Frontal cortex (tissue), 4 donors: ENCODE results near the gene ATG12. TPM values are rescaled to one million over a fixed set of nuclear protein-coding genes. Genes with fewer than 3 reads are reported as not detected.
"Not testable (repeated sequence)": the region's sequence is repeated elsewhere in the genome, so short reads cannot be mapped to it uniquely, and the experiment has no call there.

ENCODE experiments used
- DNase-seq, 2 donors: peaks; one replicate each; pipeline ENCODE4 v3.0.0; 2012; ENCODE audit warnings: low spot score in 2 of 2
- FAIRE-seq: peaks from 2 replicates; lab custom pipeline; 2012; peaks lifted over from hg19 to GRCh38; lab: Jason Lieb, UNC
- total RNA-seq: library from RNA; depleted of rRNA; stranded (reverse); fragments of >200 nt; gene quantifications from one replicate; pipeline ENCODE4 v1.2.3, GENCODE V29; 2014
- donor health status: control.
- donor health status: control.
- donor health status: control.

Gene ATG12
- total RNA-seq, 1 donor from 2014 or later = 69.3 TPM

DNA sequence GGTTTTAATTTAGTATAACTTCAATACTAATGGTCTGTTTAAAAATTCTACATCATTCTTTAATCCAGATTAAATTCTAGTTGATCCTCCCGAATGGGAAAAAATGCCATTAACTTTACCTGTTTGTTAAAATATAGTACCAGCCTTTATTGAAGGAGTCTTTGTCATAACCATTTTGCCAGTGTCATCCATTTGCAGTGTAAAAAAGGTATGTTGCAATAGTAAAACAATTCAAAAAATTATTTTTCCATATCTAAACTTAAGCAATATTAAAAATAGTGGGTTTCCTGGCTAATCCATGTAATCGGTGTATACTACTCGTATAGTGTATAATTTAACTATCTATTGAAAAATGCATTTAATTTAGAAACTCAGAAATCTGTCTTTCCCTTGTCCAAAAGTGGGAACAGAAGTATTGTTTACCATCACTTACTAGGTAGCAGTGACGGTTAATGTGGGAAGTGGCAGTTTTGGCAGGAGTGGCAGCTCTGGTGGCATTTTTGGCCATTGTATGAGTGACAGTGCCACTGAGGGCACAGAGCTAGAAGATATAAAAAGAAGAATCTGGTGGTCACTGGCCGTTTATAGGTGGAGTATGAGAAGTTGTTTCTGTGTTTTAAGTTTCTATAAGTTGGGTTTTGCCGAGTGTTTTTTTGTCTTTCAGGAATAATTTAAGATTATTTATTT, 2.2 kb upstream of the ATG12 start:
- FAIRE-seq = no peak
- DNase-seq = no peak

DNA sequence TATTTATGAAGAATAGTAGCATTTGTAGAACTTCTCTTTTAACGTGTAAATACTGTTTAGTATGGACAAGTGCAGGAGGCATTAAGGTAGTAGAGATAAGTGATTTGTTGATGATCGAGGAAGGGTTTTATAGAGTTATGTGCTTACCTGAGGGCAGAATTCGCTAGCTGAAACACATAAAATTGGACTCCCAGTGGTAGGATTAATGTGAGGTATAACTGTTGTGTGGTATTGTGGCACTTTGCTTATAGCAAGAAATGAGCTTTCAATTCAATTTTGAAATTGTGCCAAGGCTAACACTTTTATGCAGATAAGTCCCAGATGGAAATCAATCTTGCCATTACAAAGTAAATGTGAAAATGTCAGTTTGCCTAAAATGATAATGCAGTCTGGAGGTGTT, 1.6 kb upstream of the ATG12 start:
- DNase-seq (no peak), FAIRE-seq (no peak)

DNA sequence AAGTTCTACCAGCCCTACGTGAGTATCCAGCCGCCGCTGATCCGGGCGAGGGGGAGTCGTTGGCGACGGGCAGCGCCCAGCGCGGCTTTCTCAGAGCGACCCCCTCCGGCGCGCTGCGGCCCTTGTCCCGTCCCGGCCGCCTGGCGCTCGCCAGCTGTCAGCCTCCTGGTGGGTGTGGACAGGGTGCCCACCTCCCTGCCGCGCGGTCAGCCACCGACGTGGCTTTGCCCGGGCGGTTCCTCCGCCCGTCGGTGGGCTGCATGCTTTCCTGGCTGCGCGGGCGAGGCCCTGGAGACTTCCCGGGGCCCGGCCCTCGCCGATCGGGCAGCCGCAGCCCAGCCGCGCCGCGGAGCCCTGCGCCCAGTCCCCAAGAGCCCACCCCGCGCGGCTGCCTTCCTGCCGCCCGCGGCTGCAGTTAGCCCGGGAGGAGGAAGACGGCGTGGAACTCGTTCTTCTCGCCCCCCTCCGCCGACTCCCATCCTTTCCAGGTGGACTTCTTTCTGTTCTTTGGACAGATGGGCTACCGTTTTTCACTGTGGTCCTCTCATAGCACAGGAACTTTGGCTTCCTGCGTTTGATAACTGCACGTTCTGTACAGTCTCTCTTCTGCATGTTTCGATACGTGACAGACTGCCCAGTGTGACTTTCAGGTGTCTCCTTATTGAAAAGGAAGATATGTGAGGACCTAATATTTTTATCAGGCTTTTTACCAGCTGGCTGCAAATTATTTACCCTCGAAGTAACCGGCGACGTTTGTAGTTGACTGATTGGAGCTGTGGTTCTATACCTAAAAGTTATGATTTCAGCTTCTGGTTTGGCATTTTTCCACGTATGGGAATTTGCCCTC, 947 bp upstream of the ATG12 start:
- FAIRE-seq (no peak), DNase-seq (peak in 1 of 2 donors; percentile 48)

DNA sequence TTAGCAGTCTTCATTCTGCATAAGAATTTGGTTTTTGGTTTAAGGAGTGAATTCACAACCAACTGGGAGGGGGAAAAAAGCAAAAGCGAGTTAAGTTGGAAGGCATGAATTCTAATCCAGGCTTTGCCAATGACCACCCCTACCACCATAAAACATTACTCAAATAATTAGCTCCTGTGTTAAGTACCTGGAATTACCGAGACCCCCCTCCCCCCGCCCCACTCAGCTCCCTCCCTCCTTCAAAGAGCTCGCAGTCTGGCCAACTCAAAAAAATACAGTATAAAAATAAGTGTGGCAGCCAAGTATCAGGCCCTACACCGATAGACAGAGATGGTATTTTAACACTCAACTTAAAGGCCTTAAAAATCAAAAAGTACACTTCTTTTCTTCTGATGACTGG, 492 bp downstream of the ATG12 start:
- FAIRE-seq = no peak

DNA sequence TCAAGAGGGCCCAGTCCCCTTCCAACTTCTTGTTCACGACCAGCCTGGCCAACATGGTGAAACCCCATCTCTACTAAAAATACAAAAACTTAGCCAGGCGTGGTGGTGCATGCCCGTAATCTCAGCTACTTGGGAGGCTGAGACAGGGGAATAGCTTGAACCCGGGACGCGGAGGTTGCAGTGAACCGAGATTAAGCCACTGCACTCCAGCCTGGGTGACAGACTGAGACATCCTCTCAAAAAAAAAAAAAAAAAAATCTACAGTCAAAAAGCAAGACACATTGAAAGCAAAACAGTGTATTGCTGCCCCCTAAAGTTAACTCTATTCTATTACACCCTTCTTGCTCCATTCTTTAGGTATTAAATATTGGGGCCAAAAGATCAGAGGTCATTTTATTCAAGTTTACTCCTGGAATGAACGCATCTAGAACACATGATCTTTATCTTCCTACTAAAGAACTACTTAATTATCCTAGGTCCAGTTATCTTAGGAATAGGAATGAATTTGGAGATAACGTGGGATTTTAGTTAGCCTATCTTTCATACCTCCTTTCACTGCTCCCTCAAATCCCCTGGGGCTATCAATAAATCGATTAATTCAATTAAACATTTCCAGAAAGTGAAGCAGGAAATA, 2.4 kb downstream of the ATG12 start:
- DNase-seq = peak in 1 of 2 donors; percentile 19
- FAIRE-seq = no peak

More for the DNA sequence above, 492 bp downstream of the ATG12 start:
- DNase-seq = no peak

DNA sequence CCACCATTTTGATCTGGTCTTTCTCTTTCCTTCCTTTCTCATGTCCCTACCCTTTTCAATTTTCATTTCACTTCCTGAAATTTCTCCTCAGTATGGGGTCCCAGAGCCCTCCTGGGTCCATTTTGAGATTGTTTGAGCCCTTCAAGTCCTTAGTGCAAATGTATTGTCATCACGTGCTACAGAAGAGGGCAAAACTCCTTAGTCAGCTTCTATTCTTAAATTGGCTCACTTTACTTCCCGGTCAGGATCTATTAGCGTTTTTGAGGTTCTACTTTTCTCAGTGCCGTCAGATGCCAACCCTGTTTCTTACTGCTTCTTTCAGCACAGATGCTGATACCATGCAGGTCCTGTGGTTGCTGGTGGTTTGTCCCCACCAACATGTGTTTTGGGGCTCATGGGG, 5.9 kb downstream of the ATG12 start:
- no peak for DNase-seq
- FAIRE-seq = no peak

DNA sequence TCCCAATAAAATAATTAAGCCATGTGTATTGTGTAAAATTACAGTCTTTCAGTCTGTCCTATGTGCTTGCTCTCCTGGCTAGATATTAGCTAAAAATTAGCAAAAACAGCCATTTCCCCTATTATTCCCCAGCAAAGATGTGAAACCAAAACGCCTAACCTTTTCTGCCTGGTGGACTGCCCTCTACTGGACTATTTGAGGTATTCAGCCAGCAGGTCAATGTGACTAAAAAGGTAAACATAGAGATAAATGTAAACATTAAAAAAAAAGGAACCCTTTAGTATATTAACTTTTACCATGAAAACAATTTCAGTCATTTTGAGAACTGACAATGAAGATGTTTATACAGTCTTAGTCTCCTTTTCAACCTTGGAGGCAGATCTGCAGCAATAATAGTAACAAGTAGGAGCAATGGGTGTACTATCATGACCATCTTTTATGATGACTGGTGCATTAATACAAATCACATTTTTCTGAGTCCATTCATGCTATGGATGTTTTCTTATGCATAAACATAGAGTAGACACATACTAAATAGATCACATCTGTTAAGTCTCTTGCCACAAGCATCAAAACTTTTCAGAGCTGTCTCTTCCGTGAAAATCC, 10.1 kb downstream of the ATG12 start:
- FAIRE-seq (peak; percentile 77), DNase-seq (peak in 1 of 2 donors; percentile 25)

DNA sequence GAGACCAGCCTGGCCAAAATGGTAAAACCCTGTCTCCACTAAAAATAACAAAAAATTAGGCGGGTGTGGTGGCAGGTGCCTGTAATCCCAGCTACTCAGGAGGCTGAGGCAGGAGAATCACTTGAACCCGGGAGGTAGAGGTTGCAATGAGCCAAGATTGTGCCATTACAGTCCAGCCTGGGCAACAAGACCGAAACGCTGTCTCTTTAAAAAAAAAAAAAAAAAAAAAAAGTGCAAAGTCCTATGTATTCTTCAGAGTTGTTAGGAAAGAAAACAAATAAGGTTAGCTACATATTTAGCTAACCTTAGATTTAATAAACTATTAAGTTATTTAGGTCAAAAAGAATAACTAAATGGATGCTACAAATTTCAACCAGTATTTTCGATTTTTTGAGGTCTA, 11.5 kb downstream of the ATG12 start:
- FAIRE-seq = no peak

DNA sequence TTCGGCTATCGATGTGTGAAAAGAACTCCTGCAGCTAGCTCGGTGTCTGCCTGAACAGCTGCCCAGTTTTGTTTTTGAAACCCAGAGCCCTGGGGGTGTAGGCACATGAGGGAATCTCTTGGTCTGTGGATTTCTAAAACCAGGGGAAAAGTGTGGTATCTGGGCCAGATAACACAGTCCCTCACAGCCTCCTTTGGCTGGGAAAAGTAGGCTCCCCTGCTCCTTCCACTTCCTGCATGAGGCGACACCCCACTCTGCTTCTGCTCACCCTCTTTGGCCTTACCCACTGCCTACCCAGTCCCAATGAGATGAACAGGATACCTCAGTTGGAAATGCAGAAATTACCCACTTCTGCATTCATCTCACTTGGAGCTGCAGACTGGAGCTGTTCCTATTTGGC, 15.4 kb downstream of the ATG12 start:
- FAIRE-seq (no peak), DNase-seq (no peak)

More for the DNA sequence above, 11.5 kb downstream of the ATG12 start:
- no peak for DNase-seq

DNA sequence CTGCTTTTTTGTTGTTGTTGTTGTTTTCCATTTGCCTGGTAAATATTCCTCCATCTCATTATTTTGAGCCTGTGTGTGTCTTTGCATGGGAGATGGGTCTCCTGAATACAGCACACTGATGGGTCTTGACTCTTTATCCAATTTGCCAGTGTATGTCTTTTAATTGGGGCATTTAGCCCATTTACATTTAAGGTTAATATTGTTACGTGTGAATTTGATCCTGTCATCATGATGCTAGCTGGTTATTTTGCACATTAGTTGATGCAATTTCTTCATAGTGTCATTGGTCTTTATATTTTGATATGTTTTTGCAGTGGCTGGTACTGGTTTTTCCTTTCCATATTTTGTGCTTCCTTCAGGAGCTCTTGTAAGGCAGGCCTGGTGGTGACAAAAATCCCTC, 16.4 kb downstream of the ATG12 start:
- not testable (repeated sequence) for FAIRE-seq

DNA sequence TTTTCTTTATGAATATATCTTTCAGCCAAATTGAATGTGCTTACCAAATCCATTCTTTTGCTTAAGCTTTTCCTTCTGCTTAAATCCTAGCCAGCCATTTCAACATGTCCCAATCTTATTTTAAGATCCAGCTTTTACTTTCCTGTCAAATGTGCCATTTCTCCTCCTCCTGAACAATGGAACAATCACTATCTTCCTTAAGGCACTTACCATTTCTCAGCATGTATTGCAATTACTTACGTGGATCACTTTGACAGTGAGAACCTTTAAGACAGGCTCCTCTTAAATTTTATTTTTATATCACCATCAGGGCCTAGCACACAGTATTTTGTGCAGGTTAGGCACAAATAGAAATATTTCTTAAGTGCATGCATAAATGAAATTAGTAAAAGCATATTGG, 20.5 kb downstream of the ATG12 start:
- FAIRE-seq = no peak
- DNase-seq = no peak

More for the DNA sequence above, 16.4 kb downstream of the ATG12 start:
- not testable (repeated sequence) for DNase-seq

DNA sequence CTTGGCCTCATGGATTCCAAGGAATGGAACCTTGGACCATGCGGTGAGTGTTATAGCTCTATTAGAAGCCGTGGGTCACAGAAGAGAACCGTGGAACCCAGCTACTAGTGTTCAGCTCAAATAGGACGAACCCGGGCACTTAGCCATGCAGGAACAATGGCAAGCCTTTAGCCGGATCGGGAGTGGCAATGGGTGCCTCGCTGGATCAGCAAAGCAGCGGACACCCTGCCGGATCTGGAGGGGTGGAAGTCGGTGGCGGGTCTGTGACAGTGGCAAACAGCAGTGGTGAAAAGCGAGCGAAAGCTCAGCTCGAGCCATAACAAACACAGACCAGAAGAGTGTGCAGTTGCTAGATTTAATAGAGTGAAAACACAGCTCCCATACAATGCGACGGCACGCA, 22.5 kb downstream of the ATG12 start:
- DNase-seq = no peak

DNA sequence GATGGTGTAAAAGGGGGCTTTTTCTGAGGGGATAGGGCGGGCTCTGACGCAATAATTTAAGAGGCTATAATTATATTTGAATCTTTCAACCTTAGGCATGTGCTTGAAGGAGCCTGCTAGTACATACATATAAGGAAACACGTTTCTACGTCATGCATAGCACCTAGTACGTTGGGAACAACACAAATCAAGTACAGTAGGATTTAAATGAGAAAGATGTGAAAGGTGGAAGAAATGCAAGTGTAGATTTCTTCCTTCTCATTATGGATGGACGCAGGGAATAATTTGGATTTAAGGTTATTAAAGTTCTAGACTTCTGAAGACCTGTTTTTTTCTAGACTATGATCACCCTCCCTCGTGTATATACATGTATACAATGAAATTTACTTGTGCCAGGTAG, 24.0 kb downstream of the ATG12 start:
- peak in 1 of 2 donors; percentile 22 for DNase-seq

More for the DNA sequence above, 22.5 kb downstream of the ATG12 start:
- no peak for FAIRE-seq

DNA sequence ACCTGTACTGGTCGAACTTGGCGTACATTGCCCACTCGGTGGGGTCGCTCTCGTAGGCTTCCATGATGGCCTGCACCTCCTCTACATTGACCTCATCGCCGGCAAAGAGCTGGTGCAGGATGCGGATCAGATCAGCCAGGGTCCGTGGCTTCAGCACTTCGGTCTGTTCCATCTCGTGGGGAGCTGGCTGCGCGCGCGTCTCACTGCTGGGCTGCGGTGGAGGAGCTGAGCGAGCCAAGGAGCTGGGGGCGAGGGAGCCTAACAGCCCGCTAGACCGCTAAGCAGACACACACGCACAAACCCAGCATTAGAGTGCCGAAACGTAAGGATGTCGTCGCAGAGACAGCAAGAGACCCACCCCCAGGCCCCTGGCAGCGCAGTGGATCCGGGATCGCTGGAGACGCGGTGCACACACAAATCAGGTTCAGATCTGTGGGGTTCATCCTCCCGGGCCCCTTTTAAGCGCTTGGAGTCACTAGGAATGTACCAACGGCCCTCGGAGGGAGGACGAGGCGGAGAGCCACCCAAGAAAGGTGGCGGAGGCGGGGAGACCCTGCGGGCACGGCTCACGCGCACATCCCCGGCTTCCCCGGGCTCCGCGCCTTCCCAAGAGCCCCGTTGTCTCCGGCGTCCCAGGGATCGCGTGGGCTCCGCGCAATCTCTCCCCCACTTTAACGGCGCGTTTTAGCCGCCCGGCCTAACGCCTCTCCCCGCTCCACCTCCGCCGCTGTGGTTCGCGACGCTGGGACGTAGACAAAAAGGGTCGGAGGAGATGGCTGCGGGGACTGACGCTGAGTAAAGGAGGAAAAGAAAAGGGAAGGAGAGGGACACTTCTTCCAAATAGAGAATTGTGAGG, 24.9 kb downstream of the ATG12 start, which contains the start of gene CDO1:
Gene CDO1, minus strand, starts transcription at position 434 of the 856 bp plus-strand sequence. Its CDS starts 262 bp downstream, at position 172.
- no peak for FAIRE-seq
- peak; percentile 55 to 58 for DNase-seq

More for the DNA sequence above, 24.0 kb downstream of the ATG12 start:
- FAIRE-seq = no peak

DNA sequence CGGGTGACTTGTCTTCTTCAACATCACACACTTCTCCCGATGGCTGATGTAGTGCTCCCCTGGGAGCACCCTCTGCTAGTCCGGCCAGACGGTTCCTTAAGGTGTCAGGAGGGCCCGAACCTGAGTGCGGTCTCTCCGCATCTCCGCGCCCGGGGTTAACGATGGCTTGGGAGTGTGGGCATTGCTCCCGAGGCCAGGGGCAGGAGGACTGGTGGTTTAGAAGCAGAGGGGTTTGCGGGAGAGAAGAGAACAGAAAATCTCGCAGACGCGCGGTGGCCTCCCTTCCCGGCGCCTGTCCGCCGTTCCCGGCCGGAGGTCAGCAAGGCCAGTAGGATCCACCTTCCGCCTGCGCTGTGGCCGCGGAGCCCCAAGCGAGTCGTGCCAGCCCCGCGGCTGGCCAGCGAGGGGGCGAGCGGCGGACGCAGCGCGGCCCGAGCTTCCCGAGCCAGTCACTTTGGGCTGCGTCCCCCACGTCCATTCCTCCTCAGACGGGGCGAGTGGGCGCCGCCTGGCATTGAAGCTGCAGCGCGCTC, 25.6 kb downstream of the ATG12 start:
- DNase-seq = peak in 1 of 2 donors; percentile 30
- no peak for FAIRE-seq

DNA sequence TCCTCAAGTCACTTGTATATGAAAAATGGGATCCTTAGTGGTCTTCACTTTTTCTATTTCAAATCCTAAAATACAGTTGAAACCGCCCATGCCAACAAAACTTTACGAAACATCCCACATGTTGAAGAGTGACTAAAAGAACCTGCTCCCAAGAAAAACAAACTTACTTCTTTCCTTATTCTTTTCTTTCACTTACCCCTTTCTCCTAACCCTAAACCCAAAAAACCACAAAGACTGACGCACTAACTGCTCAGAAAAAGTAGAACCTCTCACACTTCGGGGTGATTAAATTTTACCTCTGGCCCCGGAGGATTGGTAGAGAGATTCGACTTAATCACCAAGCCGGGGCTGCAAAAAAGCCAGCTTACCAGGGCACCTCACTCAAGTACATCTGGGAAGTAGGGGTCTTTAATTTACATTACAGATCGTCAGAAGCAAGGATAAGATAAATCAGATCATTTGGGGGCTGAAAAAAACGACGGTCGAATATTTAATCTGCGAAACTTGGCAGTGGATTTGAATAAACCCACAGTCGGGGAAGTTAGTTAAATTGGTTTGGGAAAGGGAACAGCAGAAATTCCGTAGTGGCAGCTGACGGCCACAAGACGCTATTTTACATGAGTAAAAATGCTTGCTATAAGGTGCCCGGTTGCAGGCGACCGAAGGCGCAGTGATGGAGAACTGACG, 26.2 kb downstream of the ATG12 start:
- no peak for FAIRE-seq
- DNase-seq = no peak

DNA sequence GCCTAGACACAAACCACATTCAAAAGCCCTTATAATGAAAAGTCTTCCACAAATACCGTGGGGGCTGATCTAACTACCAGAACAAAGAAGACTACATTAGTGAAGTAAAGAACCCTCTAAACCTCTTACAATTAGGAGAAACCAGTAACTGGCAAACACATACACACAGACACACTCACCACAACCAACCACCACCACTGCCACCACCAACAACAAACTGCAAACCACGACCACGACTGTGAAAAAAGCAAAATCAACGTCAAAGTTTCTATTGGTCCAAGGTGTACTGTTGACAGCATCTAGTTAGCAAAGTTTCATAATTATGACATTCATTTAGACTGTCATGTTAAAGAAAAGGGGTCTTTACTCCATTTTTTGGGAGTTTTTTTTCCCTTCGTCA, 27.6 kb downstream of the ATG12 start:
- DNase-seq (no peak), FAIRE-seq (no peak)

DNA sequence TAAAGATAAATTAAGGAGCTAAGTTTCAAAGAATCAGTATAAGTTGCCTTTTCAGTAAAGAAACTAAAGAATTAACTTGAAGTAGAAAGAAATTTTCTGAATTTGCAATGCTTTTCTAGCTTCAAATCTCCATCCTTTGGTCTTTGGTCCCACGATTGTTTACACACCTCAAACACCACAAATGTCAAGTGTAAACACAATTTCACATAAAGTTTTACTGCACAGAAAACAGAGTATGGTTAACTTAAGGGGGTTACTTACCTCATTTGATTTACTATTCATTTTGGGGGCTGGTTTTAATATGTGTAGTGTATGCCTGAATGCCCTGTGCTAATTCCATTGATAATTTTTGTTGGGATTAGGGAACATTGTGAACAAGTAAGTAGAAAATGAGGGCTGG, 29.0 kb downstream of the ATG12 start:
- FAIRE-seq (no peak), DNase-seq (no peak)
